Peyer's patch (tissue), 4 donors: ENCODE measurements around the gene CSF2RB.

Experiments
- CTCF ChIP-seq, 6 experiments: fragments of 450-650 bp in 4 of 6; fragments of 200-600 bp in 2 of 6; sonication (generic) in 1 of 6; IDR thresholded peaks; one replicate each; pipeline ENCODE4 v1.5.1; 2017 to 2019; ENCODE audit warnings: antibody characterized with exemption in 6 of 6, mild to moderate bottlenecking in 3 of 6, moderate library complexity in 1 of 6
- POLR2A ChIP-seq, 2 donors: fragments of 450-650 bp; IDR thresholded peaks; one replicate each; pipeline ENCODE4 v1.5.1; 2017; ENCODE audit warnings: antibody characterized with exemption in 2 of 2, mild to moderate bottlenecking in 2 of 2, moderate library complexity in 2 of 2

GRCh38 chr22:36925388-36926290 lies 12.2 kb downstream of the CSF2RB start:
- TF ChIP-seq CTCF (IDR thresholded peaks at IDR 0.05) (no peak), POLR2A (IDR thresholded peaks at IDR 0.05) (no peak)
